GM18502 (cell line): ENCODE results near the gene SERINC2.

Source experiments
- ATAC-seq: cut with Tn5 transposase; IDR thresholded peaks from one replicate; pipeline ENCODE4 v1.9.1; 2021; ENCODE audit warnings: mild to moderate bottlenecking; ENCODE audit not compliant: unreplicated experiment, poor library complexity

Gene SERINC2

GRCh38 chr1:31412732-31413404 is at the start of gene SERINC2:
Gene SERINC2, plus strand, starts transcription at chr1:31413213. Its CDS starts 53 bp downstream, at chr1:31413266.
- ATAC-seq: no peak

GRCh38 chr1:31364561-31365250 is 48.3 kb upstream of the SERINC2 start:
- ATAC-seq: no peak

GRCh38 chr1:31366796-31367195 is 46.2 kb upstream of the SERINC2 start:
- no peak for ATAC-seq

- no peak for ATAC-seq
These were observed 44.4 kb upstream of the SERINC2 start for GRCh38 chr1:31368611-31369107.

GRCh38 chr1:31370021-31370420 is 43.0 kb upstream of the SERINC2 start:
- ATAC-seq: no peak

GRCh38 chr1:31370565-31370964 is 42.4 kb upstream of the SERINC2 start:
- no peak for ATAC-seq

GRCh38 chr1:31371121-31371959 is 41.7 kb upstream of the SERINC2 start:
- no peak for ATAC-seq

- ATAC-seq: no peak
These were observed 41.0 kb upstream of the SERINC2 start for GRCh38 chr1:31372051-31372450.

GRCh38 chr1:31372751-31373055 is 40.3 kb upstream of the SERINC2 start:
- no peak for ATAC-seq

GRCh38 chr1:31373056-31373896 is 39.7 kb upstream of the SERINC2 start, which contains the start of gene FABP3:
Gene FABP3, minus strand, starts transcription at chr1:31373076. Its CDS starts 62 bp downstream, at chr1:31373014.
- no peak for ATAC-seq

GRCh38 chr1:31373897-31374486 is 39.0 kb upstream of the SERINC2 start:
- no peak for ATAC-seq

GRCh38 chr1:31374511-31375196 is 38.4 kb upstream of the SERINC2 start:
- ATAC-seq: no peak

- no peak for ATAC-seq
These were observed 36.5 kb upstream of the SERINC2 start for GRCh38 chr1:31376375-31377134.

- ATAC-seq: no peak
These were observed 35.6 kb upstream of the SERINC2 start for GRCh38 chr1:31377364-31377863.

GRCh38 chr1:31378001-31378400 is 35.0 kb upstream of the SERINC2 start:
- no peak for ATAC-seq

- no peak for ATAC-seq
These were observed 32.8 kb upstream of the SERINC2 start for GRCh38 chr1:31380181-31380580.

GRCh38 chr1:31381394-31382294 is 31.4 kb upstream of the SERINC2 start:
- ATAC-seq: no peak
